ENCODE measurements around the gene ZC3H14. TPM values are rescaled to one million over a fixed set of nuclear protein-coding genes. Genes with fewer than 3 reads are reported as not detected.

ZC3H14 gene
- total RNA-seq, 4 donors from 2014 or later = 34.0 to 49.5 (median 42.4) TPM

DNA sequence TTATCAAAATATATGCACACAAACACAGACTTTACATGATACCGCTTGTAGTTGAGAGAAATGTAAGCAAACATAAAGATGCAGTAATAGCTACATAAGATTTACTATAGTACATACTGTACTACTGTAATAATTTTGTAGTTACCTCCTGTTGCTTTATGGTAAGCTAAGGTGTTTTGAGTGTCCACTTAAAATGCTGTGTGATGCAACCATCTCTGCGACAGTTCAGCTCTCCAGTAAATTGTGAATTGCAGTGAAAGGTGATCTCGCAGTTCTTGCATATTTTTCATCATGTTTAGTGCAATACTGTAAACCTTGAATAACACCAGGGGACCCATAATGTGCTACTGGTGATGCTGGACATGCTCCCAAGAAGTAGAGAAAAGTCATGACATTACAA is 21.6 kb downstream of the ZC3H14 start:
- ATAC-seq (no peak), DNase-seq (no peak)
- Histone ChIP-seq H3K9me3 (no peaks in the 10 kb centered on the region), H3K4me1 (no peaks in the 10 kb centered on the region), H3K27me3 (no peaks in the 10 kb centered on the region), H3K36me3 (peaks cover 2 to 76% of the 10 kb centered on the region in 2 donors), H3K27ac (no peak overlapping the region), H3K4me3 (no peak overlapping the region)
- intact Hi-C loops (cut with DNase I; ENCODE audit: low total_unique reads) = no loop called here
- TF ChIP-seq POLR2A (IDR thresholded peaks at IDR 0.05) = no peak
- in situ Hi-C loops (cut with MboI; ENCODE audit: low sequenced_read_pairs in 4 of 4) = no loop called here

DNA sequence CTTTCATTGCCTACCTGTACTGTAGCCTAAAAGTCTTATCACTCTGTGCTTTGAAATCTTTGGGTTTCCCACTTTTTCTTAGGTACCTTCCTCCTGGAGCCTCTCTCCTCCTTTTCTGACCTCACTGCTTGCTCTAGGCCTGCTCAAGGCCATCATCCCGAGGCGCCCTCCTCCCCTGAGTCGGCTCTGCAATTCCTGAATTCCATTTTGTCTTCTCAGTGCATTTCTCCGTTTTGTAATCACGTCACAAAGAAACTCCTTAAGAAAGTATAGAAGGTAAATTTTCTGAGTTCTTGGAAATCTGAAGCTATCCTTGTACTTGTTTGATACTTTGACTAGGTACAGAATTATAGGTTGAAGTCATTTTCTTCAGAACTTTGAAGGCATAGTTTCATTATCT is 25.2 kb downstream of the ZC3H14 start:
- intact Hi-C loops (cut with DNase I; ENCODE audit: low total_unique reads) = no loop called here
- in situ Hi-C loops (cut with MboI; ENCODE audit: low sequenced_read_pairs in 4 of 4) = no loop called here
- Histone ChIP-seq H3K9me3 (no peaks in the 10 kb centered on the region), H3K27ac (no peak overlapping the region), H3K4me3 (no peak overlapping the region), H3K36me3 (peaks cover 2 to 69% of the 10 kb centered on the region in 2 donors), H3K27me3 (no peaks in the 10 kb centered on the region), H3K4me1 (no peaks in the 10 kb centered on the region)
- TF ChIP-seq CTCF (IDR thresholded peaks at IDR 0.05 in 4 of 5, conservative IDR thresholded peaks at IDR 0.05 in 1 of 5) (no peak), POLR2A (IDR thresholded peaks at IDR 0.05) (no peak)
- DNase-seq (no peak), ATAC-seq (no peak)

GRCh38 chr14:88590173-88590572 is 27.3 kb downstream of the ZC3H14 start:
- ATAC-seq (no peak), DNase-seq (no peak)
- Histone ChIP-seq H3K36me3 (peaks cover 0 to 59% of the 10 kb centered on the region in 2 donors), H3K4me1 (no peaks in the 10 kb centered on the region), H3K27me3 (no peaks in the 10 kb centered on the region), H3K9me3 (no peaks in the 10 kb centered on the region), H3K27ac (no peak overlapping the region), H3K4me3 (no peak overlapping the region)
- TF ChIP-seq POLR2A (IDR thresholded peaks at IDR 0.05) (no peak), CTCF (IDR thresholded peaks at IDR 0.05 in 4 of 5, conservative IDR thresholded peaks at IDR 0.05 in 1 of 5) (no peak)
- intact Hi-C loops (cut with DNase I; ENCODE audit: low total_unique reads) = no loop called here
- in situ Hi-C loops (cut with MboI; ENCODE audit: low sequenced_read_pairs in 4 of 4) = no loop called here

DNA sequence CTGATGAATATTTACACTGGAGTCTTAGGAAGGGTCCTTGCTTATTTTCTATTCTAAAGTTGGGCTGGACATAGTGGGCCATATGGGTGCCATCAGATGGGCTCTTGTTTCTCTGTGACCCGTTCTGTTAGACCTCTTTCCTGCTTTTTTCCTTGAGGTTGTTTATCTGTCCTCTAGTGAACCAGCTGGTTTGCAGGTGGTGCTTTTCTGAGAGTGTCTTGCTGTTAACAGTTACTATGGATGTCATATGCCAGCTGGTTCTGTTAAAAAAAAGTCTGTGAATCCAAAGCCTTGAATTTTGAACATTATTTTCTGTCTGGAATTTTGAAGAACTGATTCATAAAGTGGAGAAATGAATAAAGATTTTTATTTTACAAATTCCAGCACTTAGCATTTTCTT is 29.2 kb downstream of the ZC3H14 start:
- TF ChIP-seq CTCF (IDR thresholded peaks at IDR 0.05 in 4 of 5, conservative IDR thresholded peaks at IDR 0.05 in 1 of 5) (no peak), POLR2A (IDR thresholded peaks at IDR 0.05) (no peak)
- no peak for ATAC-seq
- Histone ChIP-seq H3K27me3 (no peaks in the 10 kb centered on the region), H3K4me3 (no peak overlapping the region), H3K36me3 (peaks cover 0 to 48% of the 10 kb centered on the region in 2 donors), H3K9me3 (no peaks in the 10 kb centered on the region), H3K27ac (no peak overlapping the region), H3K4me1 (no peaks in the 10 kb centered on the region)
- no peak for DNase-seq
- intact Hi-C loops (cut with DNase I; ENCODE audit: low total_unique reads) (no loop called here), in situ Hi-C loops (cut with MboI; ENCODE audit: low sequenced_read_pairs in 4 of 4) (no loop called here)

DNA sequence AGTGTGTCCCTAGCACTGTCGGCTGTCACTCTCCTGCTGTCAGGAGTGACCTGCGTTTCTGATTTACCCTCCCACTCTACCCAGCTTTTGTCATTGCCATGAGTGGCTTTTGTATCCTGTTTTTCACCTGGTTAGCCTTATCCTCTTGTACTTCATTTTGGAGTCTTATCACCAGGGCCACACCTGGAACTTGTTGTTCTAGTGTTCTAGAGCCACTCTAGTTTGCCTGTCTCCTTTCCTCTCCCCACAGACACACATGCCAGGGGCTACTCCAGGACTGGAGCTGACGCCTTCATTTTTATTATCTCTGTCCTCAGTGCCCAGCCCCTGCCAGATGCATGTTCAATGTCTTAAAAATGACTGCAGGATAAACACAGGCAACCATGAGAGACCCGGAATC is 34.2 kb downstream of the ZC3H14 start:
- Histone ChIP-seq H3K4me3 (no peak overlapping the region), H3K4me1 (no peaks in the 10 kb centered on the region), H3K27me3 (no peaks in the 10 kb centered on the region), H3K27ac (no peak overlapping the region), H3K36me3 (peaks cover 3 to 57% of the 10 kb centered on the region in 2 donors), H3K9me3 (no peaks in the 10 kb centered on the region)
- in situ Hi-C loops (cut with MboI; ENCODE audit: low sequenced_read_pairs in 4 of 4) = no loop called here
- TF ChIP-seq CTCF (IDR thresholded peaks at IDR 0.05 in 4 of 5, conservative IDR thresholded peaks at IDR 0.05 in 1 of 5) = no peak
- no peak for TF ChIP-seq POLR2A (IDR thresholded peaks at IDR 0.05)
- intact Hi-C loops (cut with DNase I; ENCODE audit: low total_unique reads) = no loop called here
- ATAC-seq (no peak), DNase-seq (no peak)
